ENCODE data around the gene SND1. TPM values are rescaled to one million over a fixed set of nuclear protein-coding genes. Genes with fewer than 3 reads are reported as not detected.

Gene SND1
- total RNA-seq, 1 experiment from 2014 or later, result 274 TPM

GRCh38 chr7:127927348-127927696, 275.3 kb downstream of the SND1 start:
- Mint-ChIP-seq H3K4me1 (ENCODE audit: low read depth, unreplicated experiment) (peaks cover 15% of the 10 kb centered on the region), H3K9me3 (ENCODE audit: unreplicated experiment) (no peaks in the 10 kb centered on the region), H3K36me3 (ENCODE audit: insufficient read depth, unreplicated experiment) (peaks cover 60% of the 10 kb centered on the region), H3K4me3 (ENCODE audit: unreplicated experiment) (no peak overlapping the region), H3K27me3 (ENCODE audit: insufficient read depth, unreplicated experiment) (no peaks in the 10 kb centered on the region), H3K27ac (ENCODE audit: unreplicated experiment) (no peak overlapping the region)
- POLR2A ChIA-PET, result no interaction called here
- BruUV-seq (replicated peaks), result no TSS peak
- Histone ChIP-seq H3K4me3 (ENCODE audit: low read depth, low read length) (no peak overlapping the region), H3K4me1 (peaks cover 9% of the 10 kb centered on the region; the same call in 1 of the 2 replicates), H3K27me3 (replicated peaks; ENCODE audit: control insufficient read depth, insufficient read depth, low read length) (no peaks in the 10 kb centered on the region), H3K36me3 (ENCODE audit: control insufficient read depth, insufficient read depth, low read length) (peaks cover 2% of the 10 kb centered on the region; the same call in 1 of the 2 replicates), H3K9me3 (no peaks in the 10 kb centered on the region)
- CTCF ChIA-PET, result no interaction called here
- no peak for DNase-seq
- TF ChIP-seq CTCF (IDR thresholded peaks at IDR 0.05; ENCODE audit: insufficient read depth in 1 of 2, low read depth in 1 of 2, low read length in 1 of 2, severe bottlenecking in 1 of 2, unreplicated experiment in 1 of 2), result no peak
- intact Hi-C loops (cut with micrococcal nuclease; ENCODE audit: unreplicated experiment), result no loop called here

- no TSS peak for BruUV-seq (replicated peaks)
- peaks cover 15% of the 10 kb centered on the region for H3K4me1 Mint-ChIP-seq (ENCODE audit: low read depth, unreplicated experiment)
- intact Hi-C loops (cut with micrococcal nuclease; ENCODE audit: unreplicated experiment), result no loop called here
- TF ChIP-seq CTCF (IDR thresholded peaks at IDR 0.05; ENCODE audit: insufficient read depth in 1 of 2, low read depth in 1 of 2, low read length in 1 of 2, severe bottlenecking in 1 of 2, unreplicated experiment in 1 of 2), result no peak
- Histone ChIP-seq H3K4me3 (ENCODE audit: low read depth, low read length) (no peak overlapping the region), H3K4me1 (peaks cover 9% of the 10 kb centered on the region; the same call in 1 of the 2 replicates), H3K27me3 (replicated peaks; ENCODE audit: control insufficient read depth, insufficient read depth, low read length) (no peaks in the 10 kb centered on the region), H3K36me3 (ENCODE audit: control insufficient read depth, insufficient read depth, low read length) (peaks cover 2% of the 10 kb centered on the region; the same call in 1 of the 2 replicates), H3K9me3 (no peaks in the 10 kb centered on the region)
- CTCF ChIA-PET, result no interaction called here
- POLR2A ChIA-PET, result no interaction called here
- no peaks in the 10 kb centered on the region for H3K9me3 Mint-ChIP-seq (ENCODE audit: unreplicated experiment)
- peaks cover 59% of the 10 kb centered on the region for H3K36me3 Mint-ChIP-seq (ENCODE audit: insufficient read depth, unreplicated experiment)
- H3K27me3 Mint-ChIP-seq (ENCODE audit: insufficient read depth, unreplicated experiment), result no peaks in the 10 kb centered on the region
- H3K4me3 Mint-ChIP-seq (ENCODE audit: unreplicated experiment), result no peak overlapping the region
- no peak overlapping the region for H3K27ac Mint-ChIP-seq (ENCODE audit: unreplicated experiment)
- no peak for DNase-seq
These were observed 276.2 kb downstream of the SND1 start for GRCh38 chr7:127928222-127928621.

GRCh38 chr7:127928852-127929251, 276.9 kb downstream of the SND1 start:
- TF ChIP-seq CTCF (IDR thresholded peaks at IDR 0.05; ENCODE audit: insufficient read depth in 1 of 2, low read depth in 1 of 2, low read length in 1 of 2, severe bottlenecking in 1 of 2, unreplicated experiment in 1 of 2), result no peak
- peaks cover 2% of the 10 kb centered on the region; the same call in 1 of the 2 replicates for H3K36me3 ChIP-seq (ENCODE audit: control insufficient read depth, insufficient read depth, low read length)

More at GRCh38 chr7:127928852-127929251, 276.9 kb downstream of the SND1 start:
- Histone ChIP-seq H3K4me1 (peaks cover 9% of the 10 kb centered on the region; the same call in 1 of the 2 replicates), H3K9me3 (no peaks in the 10 kb centered on the region), H3K27me3 (replicated peaks; ENCODE audit: control insufficient read depth, insufficient read depth, low read length) (no peaks in the 10 kb centered on the region), H3K4me3 (ENCODE audit: low read depth, low read length) (no peak overlapping the region)
- ChIA-PET POLR2A (no interaction called here), CTCF (no interaction called here)
- Mint-ChIP-seq H3K27ac (ENCODE audit: unreplicated experiment) (no peak overlapping the region), H3K27me3 (ENCODE audit: insufficient read depth, unreplicated experiment) (no peaks in the 10 kb centered on the region), H3K9me3 (ENCODE audit: unreplicated experiment) (no peaks in the 10 kb centered on the region), H3K36me3 (ENCODE audit: insufficient read depth, unreplicated experiment) (peaks cover 59% of the 10 kb centered on the region), H3K4me3 (ENCODE audit: unreplicated experiment) (no peak overlapping the region), H3K4me1 (ENCODE audit: low read depth, unreplicated experiment) (peaks cover 15% of the 10 kb centered on the region)
- no TSS peak for BruUV-seq (replicated peaks)
- no peak for DNase-seq
- intact Hi-C loops (cut with micrococcal nuclease; ENCODE audit: unreplicated experiment), result no loop called here
